Small intestine (tissue), 7 donors: ENCODE results near the gene COL5A1. TPM values are rescaled to one million over a fixed set of nuclear protein-coding genes. Genes with fewer than 3 reads are reported as not detected.

Experiments used
- DNase-seq, 2 donors: peaks; one replicate each; pipeline versions ENCODE4 v3.0.0 to v3.0.0-alpha.2; 2013
- FAIRE-seq: peaks from 2 replicates; lab custom pipeline; 2012; peaks lifted over from hg19 to GRCh38; lab: Jason Lieb, UNC
- H3K27ac ChIP-seq, 3 donors: one replicate each; pipeline ENCODE4 v1.5.1; 2013; ENCODE audit warnings: low read length in 2 of 3, mild to moderate bottlenecking in 2 of 3, control low read depth in 1 of 3, inconsistent platforms in 1 of 3, low read depth in 1 of 3, moderate library complexity in 1 of 3
- H3K27me3 ChIP-seq, 3 donors: one replicate each; pipeline ENCODE4 v1.6.1; 2013; ENCODE audit warnings: low read length in 3 of 3, inconsistent platforms in 1 of 3; ENCODE audit not compliant: control insufficient read depth in 3 of 3, insufficient read depth in 3 of 3
- H3K36me3 ChIP-seq, 3 donors: one replicate each; pipeline ENCODE4 v1.6.1; 2013; ENCODE audit warnings: low read length in 3 of 3, inconsistent platforms in 1 of 3, low read depth in 1 of 3, mild to moderate bottlenecking in 1 of 3, moderate library complexity in 1 of 3; ENCODE audit not compliant: control insufficient read depth in 3 of 3, insufficient read depth in 2 of 3
- H3K4me1 ChIP-seq, 3 donors: one replicate each; pipeline ENCODE4 v1.6.1; 2013; ENCODE audit warnings: low read length in 2 of 3, inconsistent platforms in 1 of 3, low read depth in 1 of 3, mild to moderate bottlenecking in 1 of 3, moderate library complexity in 1 of 3; ENCODE audit not compliant: control insufficient read depth in 3 of 3, insufficient read depth in 2 of 3
- H3K4me3 ChIP-seq, 3 donors: one replicate each; pipeline ENCODE4 v1.5.1; 2013; ENCODE audit warnings: low read length in 3 of 3, control low read depth in 1 of 3, inconsistent platforms in 1 of 3, low read depth in 1 of 3, mild to moderate bottlenecking in 1 of 3, moderate library complexity in 1 of 3
- H3K9me3 ChIP-seq, 2 donors: one replicate each; pipeline ENCODE4 v1.6.1; 2013; ENCODE audit warnings: low read depth in 1 of 2, low read length in 1 of 2; ENCODE audit not compliant: control insufficient read depth in 2 of 2, insufficient read depth in 1 of 2
- WGBS, 3 donors: extraction: QIAGEN DNeasy Blood & Tissue Kit; methylation state at CpG; one replicate each; pipeline ENCODE4 v1.1.7; 2013; 5-methylcytosine and 5-hydroxymethylcytosine counted together
- polyA plus RNA-seq, 4 donors: library from polyadenylated mRNA; stranded (reverse) in 3 of 4; unstranded in 1 of 4; fragments of 200-250 nt in 3 of 4; fragments of 120-200 nt in 1 of 4; gene quantifications; one replicate each; pipeline versions ENCODE4 v1.2.1 to v1.2.3, GENCODE V29; 2013
- donor health status: healthy with polysubstance abuse.
- donor health status: control.
- donor health status: control.
- donor health status: Bipolar disorder and iron deficiency.
- donor health status: healthy.

The COL5A1 gene
- polyA plus RNA-seq, 4 donors: 0.22 to 54.0 (median 5.4) TPM

GRCh38 chr9:134751622-134752021 is 110.0 kb downstream of the COL5A1 start:
- Histone ChIP-seq H3K27ac (no peak overlapping the region), H3K4me3 (no peak overlapping the region), H3K36me3 (peaks cover 0 to 23% (median 0%) of the 10 kb centered on the region in 3 donors), H3K27me3 (no peaks in the 10 kb centered on the region), H3K4me1 (no peaks in the 10 kb centered on the region), H3K9me3 (no peaks in the 10 kb centered on the region)
- peak in 1 of 2 donors; percentile 18 for DNase-seq
- 36 to 67% (median 65%) methylated on average over 5 of the region's 5 CpGs for WGBS, 3 donors
- no peak for FAIRE-seq

- no peaks in the 10 kb centered on the region for H3K27me3 ChIP-seq
- H3K36me3 ChIP-seq: peaks cover 0 to 24% (median 0%) of the 10 kb centered on the region in 3 donors
- no peak overlapping the region for H3K27ac ChIP-seq
- FAIRE-seq: no peak
- H3K4me1 ChIP-seq: no peaks in the 10 kb centered on the region
- 72 to 83% (median 76%) methylated on average over 16 of the region's 16 CpGs for WGBS, 3 donors
- DNase-seq: no peak
- H3K4me3 ChIP-seq: no peak overlapping the region
- no peaks in the 10 kb centered on the region for H3K9me3 ChIP-seq
These were observed 111.0 kb downstream of the COL5A1 start for GRCh38 chr9:134752471-134753168.

GRCh38 chr9:134753191-134753590 is 111.6 kb downstream of the COL5A1 start:
- no peak for FAIRE-seq
- Histone ChIP-seq H3K9me3 (no peaks in the 10 kb centered on the region), H3K4me1 (no peaks in the 10 kb centered on the region), H3K27ac (no peak overlapping the region), H3K36me3 (peaks cover 0 to 25% (median 0%) of the 10 kb centered on the region in 3 donors), H3K27me3 (no peaks in the 10 kb centered on the region), H3K4me3 (no peak overlapping the region)
- no peak for DNase-seq
- 75 to 88% (median 83%) methylated on average over 11 of the region's 11 CpGs for WGBS, 3 donors

GRCh38 chr9:134755221-134755907 is 113.8 kb downstream of the COL5A1 start:
- DNase-seq (no peak), FAIRE-seq (no peak)
- H3K27ac ChIP-seq: no peak overlapping the region
- no peaks in the 10 kb centered on the region for H3K9me3 ChIP-seq
- H3K27me3 ChIP-seq: no peaks in the 10 kb centered on the region
- no peaks in the 10 kb centered on the region for H3K4me1 ChIP-seq
- peaks cover 0 to 26% (median 0%) of the 10 kb centered on the region in 3 donors for H3K36me3 ChIP-seq
- no peak overlapping the region for H3K4me3 ChIP-seq
- WGBS, 3 donors: 74 to 86% (median 80%) methylated on average over 14 of the region's 14 CpGs

- Histone ChIP-seq H3K9me3 (no peaks in the 10 kb centered on the region), H3K27ac (no peak overlapping the region), H3K36me3 (peaks cover 0 to 22% (median 0%) of the 10 kb centered on the region in 3 donors), H3K27me3 (no peaks in the 10 kb centered on the region), H3K4me3 (no peak overlapping the region), H3K4me1 (no peaks in the 10 kb centered on the region)
- 85 to 90% (median 86%) methylated on average over 10 of the region's 10 CpGs for WGBS, 3 donors
- no peak for DNase-seq
- no peak for FAIRE-seq
These were observed 114.5 kb downstream of the COL5A1 start for GRCh38 chr9:134756098-134756497.

GRCh38 chr9:134757216-134757975 is 115.8 kb downstream of the COL5A1 start:
- Histone ChIP-seq H3K4me3 (no peak overlapping the region), H3K27me3 (no peaks in the 10 kb centered on the region), H3K27ac (no peak overlapping the region), H3K36me3 (peaks cover 0 to 28% (median 0%) of the 10 kb centered on the region in 3 donors), H3K4me1 (no peaks in the 10 kb centered on the region), H3K9me3 (no peaks in the 10 kb centered on the region)
- 86 to 87% (median 87%) methylated on average over 26 of the region's 26 CpGs for WGBS, 3 donors
- DNase-seq (no peak), FAIRE-seq (no peak)

- no peak overlapping the region for H3K4me3 ChIP-seq
- FAIRE-seq (no peak), DNase-seq (no peak)
- peaks cover 0 to 28% (median 0%) of the 10 kb centered on the region in 3 donors for H3K36me3 ChIP-seq
- H3K4me1 ChIP-seq: no peaks in the 10 kb centered on the region
- H3K27ac ChIP-seq: no peak overlapping the region
- H3K27me3 ChIP-seq: no peaks in the 10 kb centered on the region
- no peaks in the 10 kb centered on the region for H3K9me3 ChIP-seq
- whole genome bisulfite sequencing, 3 donors: 72 to 88% (median 84%) methylated on average over 9 of the region's 9 CpGs
These were observed 117.5 kb downstream of the COL5A1 start for GRCh38 chr9:134758949-134759607.

GRCh38 chr9:134759913-134760312 is 118.3 kb downstream of the COL5A1 start:
- no peaks in the 10 kb centered on the region for H3K27me3 ChIP-seq
- peaks cover 0 to 26% (median 0%) of the 10 kb centered on the region in 3 donors for H3K36me3 ChIP-seq
- WGBS, 3 donors: 95 to 99% (median 98%) methylated on average over 8 of the region's 8 CpGs
- no peak overlapping the region for H3K4me3 ChIP-seq
- no peak overlapping the region for H3K27ac ChIP-seq
- H3K4me1 ChIP-seq: no peaks in the 10 kb centered on the region
- no peaks in the 10 kb centered on the region for H3K9me3 ChIP-seq
- DNase-seq (no peak), FAIRE-seq (no peak)
